Stimulated activated CD8-positive, alpha-beta memory T cell treated with anti-CD3 and anti-CD28 coated beads, Interleukin-2, amount 100 ng/mL, for 48 hours (primary cell): Measurements from ENCODE around the gene GRIPAP1.
A peak's percentile ranks its signal among the peaks of the same experiment; 100 is the strongest.

Source experiments
- DNase-seq, 2 donors: peaks; one replicate each; pipeline ENCODE4 v3.0.0-alpha.2; 2020; ENCODE audit warnings: low read depth in 2 of 2

Gene GRIPAP1, protein sequence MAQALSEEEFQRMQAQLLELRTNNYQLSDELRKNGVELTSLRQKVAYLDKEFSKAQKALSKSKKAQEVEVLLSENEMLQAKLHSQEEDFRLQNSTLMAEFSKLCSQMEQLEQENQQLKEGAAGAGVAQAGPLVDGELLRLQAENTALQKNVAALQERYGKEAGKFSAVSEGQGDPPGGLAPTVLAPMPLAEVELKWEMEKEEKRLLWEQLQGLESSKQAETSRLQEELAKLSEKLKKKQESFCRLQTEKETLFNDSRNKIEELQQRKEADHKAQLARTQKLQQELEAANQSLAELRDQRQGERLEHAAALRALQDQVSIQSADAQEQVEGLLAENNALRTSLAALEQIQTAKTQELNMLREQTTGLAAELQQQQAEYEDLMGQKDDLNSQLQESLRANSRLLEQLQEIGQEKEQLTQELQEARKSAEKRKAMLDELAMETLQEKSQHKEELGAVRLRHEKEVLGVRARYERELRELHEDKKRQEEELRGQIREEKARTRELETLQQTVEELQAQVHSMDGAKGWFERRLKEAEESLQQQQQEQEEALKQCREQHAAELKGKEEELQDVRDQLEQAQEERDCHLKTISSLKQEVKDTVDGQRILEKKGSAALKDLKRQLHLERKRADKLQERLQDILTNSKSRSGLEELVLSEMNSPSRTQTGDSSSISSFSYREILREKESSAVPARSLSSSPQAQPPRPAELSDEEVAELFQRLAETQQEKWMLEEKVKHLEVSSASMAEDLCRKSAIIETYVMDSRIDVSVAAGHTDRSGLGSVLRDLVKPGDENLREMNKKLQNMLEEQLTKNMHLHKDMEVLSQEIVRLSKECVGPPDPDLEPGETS

DNA sequence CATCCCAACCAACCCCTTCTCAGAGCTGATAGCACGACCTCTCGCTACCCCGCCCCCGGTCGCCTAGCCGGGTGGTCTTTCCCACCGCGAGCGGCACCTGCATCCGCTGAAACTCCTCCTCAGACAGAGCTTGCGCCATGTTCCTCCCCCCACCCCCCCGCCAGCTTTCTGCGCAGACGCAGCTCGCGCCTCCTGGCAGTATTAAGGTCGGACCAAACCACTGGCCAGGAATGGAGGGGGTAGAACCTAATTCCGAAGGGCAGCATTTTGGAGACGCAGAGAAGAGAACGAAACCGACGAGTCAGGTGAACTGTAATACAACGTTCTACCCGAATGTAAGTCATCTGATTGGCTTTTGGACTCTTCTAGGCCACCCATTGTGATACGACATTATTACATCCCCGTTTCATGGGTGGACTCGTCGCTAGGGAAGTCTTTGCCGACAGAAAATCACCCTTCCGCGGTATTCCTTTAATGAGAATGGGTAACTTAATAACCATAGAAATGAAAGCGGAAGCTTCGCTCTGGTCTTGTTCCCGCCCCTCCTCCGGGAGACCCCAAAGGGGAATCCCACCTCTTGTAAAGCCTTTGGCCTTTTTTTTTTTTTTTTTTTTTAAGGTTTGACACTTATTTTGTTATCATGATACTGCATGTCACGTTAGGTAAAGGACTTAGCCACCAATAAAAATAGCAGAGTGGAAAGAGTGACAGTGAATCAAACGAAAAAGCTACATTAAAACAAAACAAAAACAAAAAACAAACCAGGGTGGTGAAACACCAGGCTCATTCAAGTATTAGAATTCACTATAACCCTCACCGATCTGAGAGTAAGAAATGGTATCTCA lies at the start of gene GRIPAP1:
GRIPAP1 (minus strand) TSS at position 174 of the 845 bp plus-strand sequence; CDS start at position 139, 35 bp downstream.
- DNase-seq: peak; percentile 52 to 61

DNA sequence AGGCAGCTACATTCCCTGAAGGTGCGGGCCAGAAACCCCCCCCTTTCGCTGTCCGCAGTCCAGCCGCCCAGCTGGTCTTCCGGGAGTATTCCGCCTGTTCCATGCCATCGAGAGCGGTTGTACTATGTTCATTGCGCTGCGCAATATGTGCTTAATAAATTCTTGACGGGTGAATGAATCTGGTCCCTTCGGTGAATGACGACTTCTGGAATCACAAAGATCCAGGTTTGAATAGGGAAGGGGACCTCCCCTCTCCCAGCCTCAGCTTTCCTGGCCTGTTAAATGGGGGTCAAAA lies 41.9 kb upstream of the GRIPAP1 start:
- DNase-seq: no peak

DNA sequence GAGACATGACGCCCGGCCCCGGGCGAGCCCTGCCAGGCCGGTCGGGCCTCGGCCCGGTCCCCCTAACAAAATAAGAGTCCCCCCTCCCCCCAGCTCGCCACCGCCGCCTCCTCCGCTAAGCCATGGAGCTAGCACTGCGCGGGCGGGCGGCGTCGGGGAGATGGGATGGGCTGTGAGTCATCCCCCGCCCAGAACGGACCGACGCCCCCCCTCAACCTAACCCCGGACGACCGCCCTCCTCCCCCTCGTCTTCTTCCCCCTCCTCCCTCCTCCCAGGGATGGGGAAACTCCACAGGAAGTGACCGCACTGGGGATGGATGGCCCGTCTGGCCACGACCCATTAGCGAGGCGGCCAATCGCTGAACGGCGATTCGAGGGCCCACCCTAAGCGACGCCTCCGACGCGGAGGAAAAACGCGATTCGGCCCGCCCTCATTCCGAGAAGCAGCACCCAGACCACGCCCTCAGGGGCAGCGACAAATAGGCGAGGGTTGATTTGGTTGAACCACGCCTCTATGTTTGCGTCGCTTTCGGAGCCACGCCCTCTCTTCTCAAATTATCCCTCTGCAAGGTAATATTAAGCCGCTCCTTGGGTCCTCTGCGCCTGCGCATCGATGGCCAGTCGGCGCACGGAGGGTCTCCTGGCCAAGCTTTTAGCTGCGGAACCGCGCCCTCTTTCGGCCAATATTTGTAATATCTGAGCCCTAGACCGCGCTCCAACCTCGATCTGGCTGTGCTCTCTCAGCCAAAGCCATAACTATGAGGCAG lies 41.3 kb upstream of the GRIPAP1 start, which contains the start of gene TFE3:
TFE3 (minus strand) TSS at position 138 of the 767 bp plus-strand sequence; CDS start at position 7, 131 bp downstream.
- DNase-seq: peak; percentile 88 to 92

DNA sequence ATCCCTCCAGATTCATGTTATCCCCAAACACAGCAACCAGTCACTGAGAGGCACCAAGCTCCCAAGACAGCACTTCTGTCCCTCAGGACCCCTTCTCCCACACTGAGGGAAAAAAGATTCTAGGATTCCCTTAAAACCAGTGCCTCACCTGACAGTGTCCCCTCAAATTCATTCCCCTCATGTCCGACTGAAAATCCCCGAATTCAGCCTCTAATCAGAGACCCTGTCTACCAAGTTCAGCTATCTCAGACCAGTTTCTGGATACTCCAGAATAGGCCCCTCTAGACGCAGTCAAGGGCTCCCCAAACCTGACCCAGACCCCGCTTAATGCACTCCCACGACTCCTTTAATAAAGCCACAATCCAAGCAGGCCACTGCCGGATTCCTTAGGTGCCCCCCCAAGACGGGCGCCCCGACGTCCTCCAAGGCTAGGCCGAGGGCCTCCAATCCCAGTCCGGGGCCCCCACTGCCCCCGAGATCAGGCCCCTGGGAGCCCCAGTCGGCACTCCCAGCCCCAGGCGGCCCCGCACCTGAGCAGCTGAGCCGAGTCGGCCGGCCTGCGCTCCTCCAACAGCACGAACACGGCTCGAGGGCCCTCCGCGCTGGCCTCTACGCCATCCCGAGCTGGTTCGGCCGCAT lies 40.6 kb upstream of the GRIPAP1 start:
- no peak for DNase-seq

DNA sequence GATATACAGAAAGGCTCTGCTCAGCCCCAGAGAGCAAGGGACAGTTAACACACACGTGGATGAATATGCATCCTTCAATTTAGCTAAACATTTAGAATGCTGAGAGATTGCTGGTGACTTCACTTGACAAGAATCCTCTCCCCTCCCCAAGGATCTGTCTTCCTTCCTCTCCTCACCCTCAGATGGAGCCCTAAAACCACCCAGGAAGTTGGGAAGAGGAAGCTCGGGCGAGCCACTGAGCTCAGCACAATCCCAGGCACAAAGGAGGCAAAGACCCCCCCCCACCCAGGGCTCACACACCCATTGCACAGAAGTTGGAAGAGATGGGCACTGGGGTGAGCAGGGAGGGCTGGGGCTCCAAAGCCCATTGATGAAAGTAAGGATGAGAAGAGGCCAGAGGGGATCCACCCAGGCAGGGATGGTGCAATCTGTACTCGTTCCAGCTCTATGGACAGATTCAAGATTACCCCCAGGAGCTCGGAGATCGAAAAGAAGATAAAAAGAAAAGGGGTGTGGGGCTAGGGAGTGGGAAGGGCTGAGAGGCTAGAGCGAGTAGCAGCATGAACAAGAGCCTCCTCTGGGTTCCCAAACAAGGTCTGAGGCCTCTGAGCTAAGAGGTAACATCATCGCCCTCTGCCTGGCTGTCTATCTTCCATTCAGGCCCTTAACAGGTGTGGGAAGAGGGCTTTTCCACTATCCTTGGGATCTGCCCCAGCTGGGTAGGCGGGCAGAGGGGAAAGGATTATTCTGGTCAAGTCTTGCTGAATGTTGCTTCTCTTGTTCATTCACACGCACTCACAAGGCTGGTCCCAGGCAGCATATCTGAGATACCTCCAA lies 39.9 kb upstream of the GRIPAP1 start:
- no peak for DNase-seq

DNA sequence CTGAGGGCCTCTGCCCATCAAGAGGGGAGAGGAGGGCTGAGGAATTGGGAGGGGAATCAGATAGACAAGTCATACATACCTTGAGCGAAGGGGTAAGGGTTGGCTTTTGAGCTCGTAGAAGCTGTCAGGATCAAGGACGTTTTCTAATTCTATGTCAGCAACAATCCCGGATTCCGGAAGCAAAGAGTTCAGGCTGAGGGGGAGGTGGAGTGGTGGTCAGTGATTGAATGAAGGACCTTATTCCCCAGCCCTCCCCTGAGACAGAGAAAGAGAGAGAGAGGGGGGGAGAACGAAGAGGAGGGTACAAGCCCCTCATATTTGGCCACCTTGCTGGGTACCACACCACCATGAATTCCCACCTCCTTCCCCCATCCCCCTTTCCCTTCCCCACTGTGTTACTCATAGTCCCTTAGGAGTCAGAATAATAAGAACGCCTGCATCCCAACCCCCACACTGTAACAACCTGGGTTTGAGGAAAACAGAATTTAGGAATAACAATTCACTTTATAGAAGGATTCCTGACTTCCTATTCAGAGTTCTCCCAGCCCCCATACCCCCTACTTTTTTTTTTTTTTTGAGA lies 38.4 kb upstream of the GRIPAP1 start:
- no peak for DNase-seq

DNA sequence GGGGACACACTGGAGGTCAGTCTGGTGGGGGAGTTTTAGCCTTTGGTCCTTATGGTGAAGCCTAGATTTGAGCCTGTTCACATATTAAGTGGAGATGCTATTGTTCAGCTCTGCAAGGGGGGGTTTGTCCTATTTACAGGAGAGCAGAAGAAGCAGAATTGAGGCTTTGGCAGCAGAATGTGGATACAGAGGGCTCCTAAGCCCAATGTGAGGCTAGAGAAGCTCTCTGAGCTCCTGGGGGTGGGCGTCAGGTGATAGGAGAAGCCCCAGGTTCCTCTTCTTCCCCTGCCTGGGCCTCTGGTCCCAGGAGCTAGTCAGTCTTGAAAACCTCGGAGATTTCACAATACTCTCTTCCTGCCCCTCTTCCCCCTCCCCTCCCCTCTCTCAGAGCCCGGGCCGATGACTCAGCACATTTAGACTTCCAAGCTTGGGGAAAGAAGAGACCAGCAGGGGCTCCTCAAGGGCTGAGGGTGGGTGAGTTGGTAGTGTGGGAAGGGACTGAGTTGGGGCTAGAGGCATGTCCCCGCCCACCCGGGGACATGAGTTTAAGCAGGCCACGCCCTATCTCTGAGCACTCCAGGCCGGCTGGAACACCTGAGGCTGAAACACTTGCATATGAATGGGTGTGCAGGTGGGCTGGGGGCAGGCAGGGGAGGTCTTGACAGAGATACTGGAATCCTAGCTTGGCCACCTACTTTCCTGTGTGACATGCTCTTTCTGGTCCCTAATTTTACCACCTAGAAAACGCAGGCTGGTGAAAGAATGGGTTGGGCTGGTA lies 37.7 kb upstream of the GRIPAP1 start:
- peak; percentile 7 to 26 for DNase-seq

DNA sequence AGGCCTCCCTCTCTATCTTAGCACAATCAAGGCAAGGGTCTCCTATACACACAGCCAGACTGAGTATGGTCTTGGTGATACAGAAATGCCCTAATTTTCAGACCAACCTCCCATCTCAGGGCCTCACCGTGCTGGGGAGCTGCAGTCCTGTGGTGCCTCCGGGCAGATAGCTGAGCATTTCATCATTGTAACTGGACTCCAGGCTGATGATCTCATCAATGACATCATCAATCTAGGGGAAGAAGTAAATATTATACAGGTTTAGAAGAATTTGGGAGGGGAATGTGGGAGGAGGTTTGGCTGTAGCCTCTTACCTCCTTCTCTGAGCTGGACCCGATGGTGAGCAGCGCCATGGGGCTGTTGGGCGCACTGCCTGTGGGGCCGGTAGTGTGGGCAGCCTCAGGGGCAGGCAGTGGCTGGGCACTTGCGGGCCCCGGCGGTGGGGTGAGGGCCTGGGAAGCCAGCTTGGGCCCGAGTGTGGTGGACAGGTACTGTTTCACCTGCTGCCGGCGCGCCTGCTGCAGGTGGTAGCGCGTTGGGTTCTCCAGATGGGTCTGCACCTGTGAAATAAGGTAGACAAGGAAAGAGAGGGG lies 35.9 kb upstream of the GRIPAP1 start:
- DNase-seq: no peak

DNA sequence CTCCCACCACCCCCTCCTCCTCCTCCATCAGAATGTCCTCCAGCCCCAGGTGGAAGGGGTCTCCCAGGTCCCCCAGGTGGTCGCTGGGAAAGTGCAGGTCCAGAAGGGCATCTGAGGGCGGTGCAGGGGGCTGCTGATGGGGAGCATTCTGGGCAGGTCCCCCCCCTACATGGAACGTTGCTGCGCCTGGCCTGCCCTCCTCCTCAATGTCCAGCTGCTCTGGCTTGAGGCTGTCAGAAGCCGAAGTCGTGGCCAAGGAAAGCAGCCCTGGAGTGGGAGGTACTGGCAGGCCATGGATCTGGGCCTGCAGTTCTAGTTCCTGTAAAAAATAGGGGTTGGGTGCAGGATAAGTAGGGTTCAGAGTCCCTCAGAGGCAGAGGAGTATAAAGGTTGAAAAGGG lies 28.2 kb upstream of the GRIPAP1 start:
- DNase-seq: no peak

DNA sequence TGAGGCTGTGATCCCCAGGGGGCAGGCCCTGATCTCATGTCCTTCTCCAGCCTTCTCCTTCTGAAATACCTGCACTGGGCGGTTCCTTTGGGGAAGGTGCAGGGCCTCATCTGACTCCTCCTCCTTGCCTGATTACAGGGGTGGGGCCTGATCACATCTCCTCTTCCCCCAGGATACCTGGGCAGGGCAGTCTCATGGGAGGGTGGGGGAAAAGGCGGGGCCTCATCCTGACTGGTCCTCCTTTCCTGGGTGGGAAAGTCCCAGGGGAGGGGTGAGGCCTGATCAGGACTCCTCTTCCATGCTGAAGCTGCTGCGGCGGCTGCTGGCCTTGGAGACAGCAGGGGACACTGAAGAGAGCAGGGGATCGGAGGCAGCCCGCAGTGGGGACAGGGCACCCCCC lies 27.8 kb upstream of the GRIPAP1 start:
- no peak for DNase-seq

DNA sequence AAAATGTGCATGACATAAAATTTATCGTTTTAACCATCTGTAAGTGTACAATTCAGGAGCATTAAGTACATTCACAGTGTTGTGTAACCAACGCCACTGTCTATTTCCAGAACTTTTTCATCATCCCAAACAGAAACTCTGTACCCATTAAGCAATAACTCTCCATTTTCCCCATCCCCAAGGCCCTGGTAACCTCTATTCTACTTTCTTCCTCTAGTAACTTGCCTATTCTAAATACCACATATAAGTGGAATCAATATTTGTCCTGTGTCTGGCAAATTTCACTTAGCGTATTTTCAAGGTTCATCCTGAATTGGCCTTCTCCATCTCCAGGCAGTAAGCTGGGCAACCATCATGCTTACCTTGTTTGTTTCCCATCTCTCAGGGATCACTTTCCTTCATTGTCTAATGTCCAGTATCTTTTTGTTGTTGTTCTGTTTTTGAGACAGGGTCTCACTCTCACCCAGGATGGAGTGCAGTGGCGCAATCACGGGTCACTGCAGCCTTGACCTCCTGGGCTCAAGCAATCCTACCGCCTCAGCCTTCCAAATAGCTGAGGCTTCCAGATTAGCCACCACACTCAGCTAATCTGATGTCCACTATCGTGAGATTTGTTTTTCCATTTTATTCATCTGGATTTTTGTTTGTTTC lies 17.7 kb upstream of the GRIPAP1 start:
- no peak for DNase-seq

DNA sequence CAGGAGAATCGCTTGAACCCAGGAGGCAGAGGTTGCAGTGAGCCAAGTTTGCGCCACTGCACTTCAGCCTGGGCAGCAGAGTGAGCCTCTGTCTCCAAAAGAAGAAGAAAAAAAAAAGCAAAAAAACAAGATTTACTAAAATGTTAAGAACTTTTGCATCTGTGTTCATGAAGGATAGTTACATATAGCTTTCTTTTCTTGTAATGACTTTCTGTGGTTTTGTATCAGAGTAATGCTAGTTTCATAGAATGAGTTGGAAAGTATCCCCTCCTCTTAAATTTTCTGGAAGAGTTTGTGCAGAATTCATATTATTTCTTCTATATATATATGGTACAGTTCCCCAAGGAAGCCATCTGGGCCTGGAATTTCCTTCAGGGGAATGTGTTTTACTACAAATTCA lies 17.0 kb upstream of the GRIPAP1 start:
- DNase-seq: no peak

DNA sequence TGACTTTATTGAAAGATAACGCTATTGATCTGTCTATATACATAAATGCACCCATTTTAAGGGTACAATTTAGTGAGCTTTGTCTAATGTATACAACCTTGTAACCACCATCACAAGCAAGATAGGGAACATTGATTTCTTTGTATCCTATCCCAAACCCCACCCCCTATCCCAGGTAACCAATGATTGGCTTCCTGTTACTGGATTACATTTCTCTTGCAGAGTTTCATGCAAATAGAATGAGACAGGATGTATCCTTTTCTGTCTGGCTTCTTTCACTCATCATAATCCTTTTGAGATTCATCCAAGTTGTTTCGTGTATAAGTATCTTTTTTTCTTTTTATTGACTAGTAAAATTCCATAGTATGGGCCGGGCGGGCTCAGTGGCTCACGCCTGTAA lies 1.6 kb upstream of the GRIPAP1 start:
- no peak for DNase-seq

DNA sequence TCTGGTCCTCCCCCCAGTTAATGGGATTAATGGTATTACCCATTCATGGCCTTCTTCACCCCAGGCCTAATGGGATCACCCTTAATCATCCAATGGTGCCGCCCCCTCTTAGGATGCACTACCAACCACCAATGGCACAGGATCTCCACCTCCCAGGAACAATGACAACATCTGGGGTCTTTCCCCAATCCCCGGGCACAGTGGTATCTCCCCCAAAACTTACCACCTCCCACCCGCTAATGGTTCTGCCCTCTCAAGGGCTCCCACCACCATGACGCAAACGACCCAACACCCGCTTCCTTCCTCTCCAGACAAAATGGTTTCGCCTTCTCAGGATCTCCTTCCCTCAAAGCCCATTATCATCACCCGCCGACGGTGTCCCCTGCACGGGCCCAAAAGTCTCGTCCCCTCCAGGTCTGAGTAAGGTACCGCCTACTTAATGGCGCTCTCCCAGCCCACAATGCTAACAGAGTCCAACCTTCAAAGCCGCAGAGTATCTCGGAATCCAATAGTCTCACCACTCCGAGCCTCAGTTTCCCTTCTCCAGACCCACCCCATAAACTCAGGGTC lies 458 bp downstream of the GRIPAP1 start:
- peak; percentile 24 to 32 for DNase-seq

DNA sequence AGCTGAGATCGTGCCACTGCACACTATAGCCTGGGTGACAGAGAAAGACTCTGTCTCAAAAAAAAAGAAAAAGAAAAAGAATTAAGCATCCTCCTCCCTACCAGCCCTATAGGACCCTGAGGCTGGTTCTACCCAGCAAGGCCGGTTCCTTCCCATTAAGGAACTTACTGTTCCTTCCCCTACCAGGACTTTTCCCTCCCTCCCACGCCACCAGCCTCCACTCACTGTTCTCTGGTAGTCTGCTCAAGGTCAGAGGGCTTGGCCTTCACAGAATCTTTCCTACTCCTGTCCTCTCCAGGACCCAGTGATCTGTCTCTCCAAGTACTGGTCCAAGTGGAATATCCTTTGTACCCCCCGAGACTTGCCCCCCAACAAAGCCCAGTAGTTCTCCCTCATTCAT lies 1.4 kb downstream of the GRIPAP1 start:
- no peak for DNase-seq

DNA sequence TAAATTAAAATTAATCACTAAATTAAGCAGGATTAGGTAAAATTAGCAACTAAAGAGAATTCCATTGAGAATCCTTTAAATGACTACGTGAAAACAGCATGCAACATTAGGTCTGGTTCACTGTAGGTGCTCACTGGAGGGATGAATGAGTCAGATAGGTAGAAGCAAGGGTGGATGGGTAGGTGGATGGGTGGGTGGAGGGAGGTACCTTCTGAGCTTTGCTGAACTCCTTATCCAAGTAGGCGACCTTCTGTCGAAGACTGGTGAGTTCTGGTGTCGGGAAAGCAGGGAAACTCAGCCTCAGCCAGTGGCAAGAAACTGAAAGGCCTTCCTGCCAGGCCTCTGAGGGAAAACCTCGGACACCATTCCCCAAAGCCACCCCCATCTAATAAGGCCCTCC lies 3.0 kb downstream of the GRIPAP1 start:
- no peak for DNase-seq

DNA sequence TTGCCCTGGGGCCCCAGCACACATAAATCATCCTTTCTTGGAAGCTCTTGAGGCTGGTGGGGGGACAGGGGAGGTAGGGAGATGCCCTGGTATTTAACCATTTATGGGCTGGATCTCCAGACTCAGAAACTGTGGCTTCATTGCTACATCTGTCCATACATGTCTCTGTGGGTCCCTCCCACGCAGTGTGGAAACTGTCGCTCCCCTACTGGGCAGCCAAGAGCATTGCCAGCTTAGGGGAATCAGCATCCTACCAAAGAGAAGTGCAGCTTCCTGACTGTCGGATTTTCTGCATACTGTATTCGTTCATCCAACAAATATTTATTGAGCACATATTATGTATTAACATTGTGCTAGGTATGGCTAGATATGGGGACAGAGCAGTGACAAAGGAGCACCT lies 3.7 kb downstream of the GRIPAP1 start:
- DNase-seq: no peak

DNA sequence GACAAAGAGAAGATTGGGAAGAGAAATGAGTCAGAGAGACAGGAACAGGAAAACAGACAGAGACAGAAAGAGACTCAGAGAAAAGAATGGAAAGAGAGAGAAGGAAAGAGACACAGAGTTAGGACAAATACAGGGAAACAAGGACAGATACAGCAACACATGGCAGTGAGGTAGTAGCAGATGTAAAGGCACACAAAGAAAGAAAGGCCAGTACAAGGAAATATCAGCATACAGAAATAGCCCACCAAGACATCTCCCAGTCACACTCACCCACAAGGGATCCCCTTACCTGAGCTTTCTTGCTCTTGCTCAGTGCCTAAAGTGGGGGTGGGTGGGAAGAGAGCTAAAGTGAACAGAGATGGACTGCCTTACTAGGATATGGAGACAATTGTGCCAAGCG lies 4.2 kb downstream of the GRIPAP1 start:
- DNase-seq: no peak
